Measurements from ENCODE around the gene TMOD1. TPM values are rescaled to one million over a fixed set of nuclear protein-coding genes. Genes with fewer than 3 reads are reported as not detected.

The TMOD1 gene
- total and polyA plus RNA-seq, 2 of the 8 experiments (the other 6 are each of a cell fraction or from before 2014, with no cell fraction given): 0.17 to 0.88 TPM

DNA sequence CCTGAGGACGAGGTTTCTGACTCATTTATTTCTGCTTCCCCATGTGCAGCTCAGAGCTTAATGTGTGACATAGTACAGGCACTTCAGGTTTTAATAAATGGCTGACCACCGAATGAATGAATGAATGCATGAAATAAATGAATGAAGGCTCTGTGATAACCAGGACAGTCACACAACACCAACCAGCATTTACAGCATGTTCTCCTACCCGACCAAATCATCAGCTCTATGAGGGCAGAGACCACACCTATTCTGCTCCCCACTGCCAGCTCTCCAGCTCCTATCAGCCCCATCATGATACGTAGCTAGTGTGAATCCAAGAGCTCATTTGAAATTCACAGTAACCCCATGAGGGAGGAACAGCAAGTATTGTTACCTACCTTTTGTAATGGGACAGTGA is 4.8 kb downstream of the TMOD1 start (continued):
- TF ChIP-seq, protein P1, sequence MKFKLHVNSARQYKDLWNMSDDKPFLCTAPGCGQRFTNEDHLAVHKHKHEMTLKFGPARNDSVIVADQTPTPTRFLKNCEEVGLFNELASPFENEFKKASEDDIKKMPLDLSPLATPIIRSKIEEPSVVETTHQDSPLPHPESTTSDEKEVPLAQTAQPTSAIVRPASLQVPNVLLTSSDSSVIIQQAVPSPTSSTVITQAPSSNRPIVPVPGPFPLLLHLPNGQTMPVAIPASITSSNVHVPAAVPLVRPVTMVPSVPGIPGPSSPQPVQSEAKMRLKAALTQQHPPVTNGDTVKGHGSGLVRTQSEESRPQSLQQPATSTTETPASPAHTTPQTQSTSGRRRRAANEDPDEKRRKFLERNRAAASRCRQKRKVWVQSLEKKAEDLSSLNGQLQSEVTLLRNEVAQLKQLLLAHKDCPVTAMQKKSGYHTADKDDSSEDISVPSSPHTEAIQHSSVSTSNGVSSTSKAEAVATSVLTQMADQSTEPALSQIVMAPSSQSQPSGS (IDR thresholded peaks at IDR 0.05; ENCODE audit: low read length): no peak
- no peak for TF ChIP-seq YY1 (IDR thresholded peaks at IDR 0.05; ENCODE audit: low read depth, low read length)

All from H1 (cell line).